Ascending aorta (tissue), 2 donors: ENCODE data around the gene ZBTB16. TPM values are rescaled to one million over a fixed set of nuclear protein-coding genes. Genes with fewer than 3 reads are reported as not detected.
A peak's percentile ranks its signal among the peaks of the same experiment; 100 is the strongest.

Experiments
- DNase-seq, 2 donors: peaks; one replicate each; pipeline ENCODE4 v3.0.0-alpha.2; 2019; ENCODE audit warnings: low spot score in 2 of 2
- H3K27ac ChIP-seq, 2 donors: fragments of 200-600 bp; sonication (generic); one replicate each; pipeline ENCODE4 v1.5.1; 2016 to 2017; ENCODE audit warnings: mild to moderate bottlenecking in 1 of 2
- H3K27me3 ChIP-seq: fragments of 200-600 bp; sonication (generic); one replicate; pipeline ENCODE4 v1.5.1; 2017
- H3K36me3 ChIP-seq, 2 donors: fragments of 200-600 bp; sonication (generic); one replicate each; pipeline ENCODE4 v1.5.1; 2016
- H3K4me1 ChIP-seq, 2 donors: fragments of 200-600 bp; sonication (generic); one replicate each; pipeline ENCODE4 v1.5.1; 2016 to 2017; ENCODE audit warnings: mild to moderate bottlenecking in 1 of 2
- H3K4me3 ChIP-seq, 2 donors: fragments of 200-600 bp; sonication (generic); one replicate each; pipeline ENCODE4 v1.5.1; 2016 to 2017; ENCODE audit warnings: mild to moderate bottlenecking in 1 of 2
- H3K9me3 ChIP-seq, 2 donors: fragments of 200-600 bp; sonication (generic); one replicate each; pipeline ENCODE4 v1.5.1; 2016
- intact Hi-C: fragments of 100-400 bp; cut with DNase I; formaldehyde crosslinking; loops from one replicate; pipeline ENCODE4 v1.15.1; 2023
- total RNA-seq: library from RNA; depleted of rRNA; stranded (reverse); fragments of >200 nt; gene quantifications from one replicate; pipeline ENCODE4 v1.1.0, GENCODE V29; 2016
- TF ChIP-seq, protein P1 (sequence below), 3 experiments: fragments of 200-600 bp in 2 of 3; fragments of 450-650 bp in 1 of 3; sonication (generic) in 2 of 3; IDR thresholded peaks; one replicate each; pipeline ENCODE4 v1.5.1; 2016 to 2019; ENCODE audit warnings: antibody characterized with exemption in 3 of 3, mild to moderate bottlenecking in 1 of 3, moderate library complexity in 1 of 3

Gene ZBTB16
- total RNA-seq, 1 donor from 2014 or later: 344 TPM

DNA sequence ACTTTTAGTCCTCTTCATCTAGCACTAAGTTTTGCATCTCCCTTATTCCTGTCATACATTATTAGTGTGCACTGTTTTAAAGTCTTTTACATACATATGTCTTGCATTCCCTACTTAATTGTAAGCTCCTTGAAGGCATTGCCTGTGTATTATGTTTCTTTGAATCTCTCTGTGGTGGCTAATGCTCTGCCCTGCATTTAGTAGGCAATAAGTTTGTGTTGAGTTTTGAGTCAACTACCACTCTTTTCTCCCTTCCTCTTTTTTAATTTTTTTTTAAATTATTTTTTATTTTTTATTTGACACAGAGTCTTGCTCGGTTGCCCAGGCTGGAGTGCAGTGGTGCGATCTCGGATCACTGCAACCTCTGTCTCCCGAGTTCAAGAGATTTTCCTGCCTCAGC, 78.9 kb downstream of the ZBTB16 start:
- Histone ChIP-seq H3K4me1 (peaks cover 46 to 90% of the 10 kb centered on the region in 2 donors), H3K27ac (peak overlapping the region; percentile 92 to 99), H3K4me3 (peak overlapping the region in 1 of 2 donors; percentile 29), H3K36me3 (peaks cover 27 to 53% of the 10 kb centered on the region in 2 donors), H3K27me3 (no peaks in the 10 kb centered on the region), H3K9me3 (no peaks in the 10 kb centered on the region)
- TF ChIP-seq, protein P1, sequence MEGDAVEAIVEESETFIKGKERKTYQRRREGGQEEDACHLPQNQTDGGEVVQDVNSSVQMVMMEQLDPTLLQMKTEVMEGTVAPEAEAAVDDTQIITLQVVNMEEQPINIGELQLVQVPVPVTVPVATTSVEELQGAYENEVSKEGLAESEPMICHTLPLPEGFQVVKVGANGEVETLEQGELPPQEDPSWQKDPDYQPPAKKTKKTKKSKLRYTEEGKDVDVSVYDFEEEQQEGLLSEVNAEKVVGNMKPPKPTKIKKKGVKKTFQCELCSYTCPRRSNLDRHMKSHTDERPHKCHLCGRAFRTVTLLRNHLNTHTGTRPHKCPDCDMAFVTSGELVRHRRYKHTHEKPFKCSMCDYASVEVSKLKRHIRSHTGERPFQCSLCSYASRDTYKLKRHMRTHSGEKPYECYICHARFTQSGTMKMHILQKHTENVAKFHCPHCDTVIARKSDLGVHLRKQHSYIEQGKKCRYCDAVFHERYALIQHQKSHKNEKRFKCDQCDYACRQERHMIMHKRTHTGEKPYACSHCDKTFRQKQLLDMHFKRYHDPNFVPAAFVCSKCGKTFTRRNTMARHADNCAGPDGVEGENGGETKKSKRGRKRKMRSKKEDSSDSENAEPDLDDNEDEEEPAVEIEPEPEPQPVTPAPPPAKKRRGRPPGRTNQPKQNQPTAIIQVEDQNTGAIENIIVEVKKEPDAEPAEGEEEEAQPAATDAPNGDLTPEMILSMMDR (IDR thresholded peaks at IDR 0.05): no peak
- no peak for DNase-seq
- intact Hi-C loops: no loop called here

DNA sequence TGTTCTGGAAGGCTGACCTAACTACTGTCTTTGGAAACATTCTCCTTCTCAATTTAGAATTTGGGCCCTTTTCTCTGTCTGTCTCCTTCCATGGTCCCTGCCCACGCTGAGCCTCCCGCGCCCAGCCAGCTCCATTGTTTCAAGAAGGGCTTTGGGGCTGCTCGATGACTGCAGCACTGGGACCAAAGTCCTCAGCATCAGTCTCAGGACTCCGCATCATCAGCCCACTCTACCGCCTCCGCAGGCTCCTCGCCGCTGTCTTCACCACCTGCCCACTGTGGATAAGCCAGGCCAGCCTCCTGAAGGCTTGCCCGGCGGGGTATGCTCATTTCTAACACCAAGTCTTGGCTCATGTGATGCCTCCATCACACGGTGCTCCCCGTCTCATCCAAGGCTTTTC, 81.3 kb downstream of the ZBTB16 start:
- Histone ChIP-seq H3K4me3 (peak overlapping the region in 1 of 2 donors; percentile 18), H3K4me1 (peaks cover 37 to 91% of the 10 kb centered on the region in 2 donors), H3K36me3 (peaks cover 27 to 64% of the 10 kb centered on the region in 2 donors), H3K9me3 (no peaks in the 10 kb centered on the region), H3K27me3 (no peaks in the 10 kb centered on the region), H3K27ac (peak overlapping the region; percentile 92 to 99)
- TF ChIP-seq, protein P1 (IDR thresholded peaks at IDR 0.05): no peak
- intact Hi-C loops: no loop called here
- DNase-seq: no peak

DNA sequence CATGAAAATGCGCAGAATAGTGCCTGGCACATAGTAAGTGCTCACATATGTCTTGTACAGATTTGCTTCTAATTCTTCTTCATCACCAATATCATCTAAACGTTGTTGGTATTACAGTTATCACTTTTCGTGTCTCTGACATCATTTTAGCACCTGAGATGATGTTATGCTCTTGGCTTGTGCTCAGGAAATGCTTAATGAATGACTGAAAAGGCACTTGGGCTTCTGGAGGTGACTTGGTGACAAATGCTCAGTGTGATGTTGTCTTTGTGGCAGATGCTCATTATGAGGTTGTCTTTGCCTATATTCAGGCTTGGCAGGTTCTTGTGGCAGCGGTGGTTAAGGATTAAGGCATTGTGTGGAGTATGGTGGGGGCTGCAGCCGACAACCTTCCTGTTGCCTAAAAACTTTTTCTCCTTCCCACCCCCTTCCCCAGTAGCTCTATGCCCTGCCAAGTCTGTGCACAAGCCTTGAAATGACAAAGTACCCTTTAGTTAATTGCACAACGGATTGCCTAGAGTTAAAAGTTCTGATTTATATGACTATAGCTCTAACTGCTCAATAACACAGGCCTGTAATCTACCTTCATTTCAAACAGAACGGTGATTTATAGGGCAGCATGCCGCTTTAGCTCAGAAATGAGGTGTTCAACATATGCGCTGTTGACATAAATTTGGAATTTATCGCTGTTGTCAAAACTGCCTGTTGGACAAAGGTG, 82.5 kb downstream of the ZBTB16 start:
- intact Hi-C loops: no loop called here
- TF ChIP-seq, protein P1 (IDR thresholded peaks at IDR 0.05): no peak
- Histone ChIP-seq H3K9me3 (no peaks in the 10 kb centered on the region), H3K4me3 (peak overlapping the region; percentile 14 to 19), H3K27me3 (no peaks in the 10 kb centered on the region), H3K36me3 (peaks cover 27 to 64% of the 10 kb centered on the region in 2 donors), H3K4me1 (peaks cover 40 to 91% of the 10 kb centered on the region in 2 donors), H3K27ac (peak overlapping the region; percentile 92 to 99)
- DNase-seq: no peak

DNA sequence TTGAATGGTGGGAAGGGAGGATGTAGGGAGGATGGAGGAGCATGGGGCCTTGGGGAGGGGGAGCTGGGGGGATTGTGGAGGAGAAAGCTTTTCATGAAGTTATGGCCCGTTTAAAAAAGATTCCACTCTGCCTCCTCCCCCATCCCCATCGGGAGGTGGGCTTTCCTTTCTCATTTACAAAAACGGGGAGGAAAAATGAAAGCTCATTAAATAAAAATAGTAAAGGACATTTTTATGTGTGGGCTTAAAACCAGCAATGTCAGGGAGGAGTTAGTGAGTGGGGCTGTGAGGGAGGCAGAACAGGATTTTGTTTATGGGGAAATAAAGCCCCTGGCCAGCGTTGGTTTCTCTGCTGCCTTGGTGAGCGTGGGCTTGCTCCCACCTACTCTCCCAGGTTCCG, 83.2 kb downstream of the ZBTB16 start:
- Histone ChIP-seq H3K4me1 (peaks cover 39 to 88% of the 10 kb centered on the region in 2 donors), H3K27me3 (no peaks in the 10 kb centered on the region), H3K36me3 (peaks cover 27 to 57% of the 10 kb centered on the region in 2 donors), H3K4me3 (peak overlapping the region; percentile 14 to 19), H3K9me3 (no peaks in the 10 kb centered on the region), H3K27ac (peak overlapping the region; percentile 92 to 99)
- intact Hi-C loops: no loop called here
- no peak for DNase-seq
- TF ChIP-seq, protein P1 (IDR thresholded peaks at IDR 0.05): no peak

DNA sequence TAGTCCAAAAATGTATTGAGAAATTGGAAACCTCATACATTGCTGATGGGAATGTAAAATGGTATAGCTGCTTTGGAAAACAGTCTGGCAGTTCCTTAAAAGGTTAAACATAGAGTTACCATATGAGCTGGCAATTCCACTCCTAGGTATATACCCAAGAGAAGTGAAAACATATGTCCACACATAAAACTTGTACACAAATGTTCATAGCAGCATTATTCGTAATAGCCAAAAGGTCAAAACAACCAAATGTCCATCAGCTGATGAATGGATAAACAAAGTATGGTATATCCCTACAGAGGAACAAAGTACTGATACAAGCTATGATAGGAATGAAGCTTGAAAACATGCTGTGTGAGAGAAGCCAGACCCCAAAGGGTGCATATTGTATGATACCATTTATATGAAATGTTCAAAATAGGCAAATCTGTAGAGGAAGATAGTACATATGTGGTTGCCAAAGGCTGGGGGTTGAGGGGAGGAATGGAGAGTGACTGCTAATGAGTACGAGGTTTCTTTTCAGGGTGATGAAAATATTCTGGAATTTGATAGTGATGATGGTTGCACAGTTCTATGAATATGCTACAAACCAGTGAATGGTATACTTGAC, 85.8 kb downstream of the ZBTB16 start:
- Histone ChIP-seq H3K27me3 (no peaks in the 10 kb centered on the region), H3K4me1 (peaks cover 42 to 93% of the 10 kb centered on the region in 2 donors), H3K4me3 (no peak overlapping the region), H3K9me3 (no peaks in the 10 kb centered on the region), H3K27ac (peak overlapping the region; percentile 92 to 99), H3K36me3 (peaks cover 18 to 40% of the 10 kb centered on the region in 2 donors)
- intact Hi-C loops: loop anchor here (5.0 kb wide), 1 partner anchor 63 kb away; no protein-coding TSS in a partner anchor
- TF ChIP-seq, protein P1 (IDR thresholded peaks at IDR 0.05): no peak
- DNase-seq: no peak
